Tibial nerve (tissue), 3 donors: Measurements from ENCODE around the gene CAPZA1.

Experiments used
- POLR2A ChIP-seq, 2 donors: fragments of 450-650 bp; IDR thresholded peaks; one replicate each; pipeline ENCODE4 v1.6.1; 2017; ENCODE audit warnings: antibody characterized with exemption in 2 of 2, mild to moderate bottlenecking in 2 of 2, moderate library complexity in 2 of 2
- TF ChIP-seq, protein P1 (sequence below), 5 experiments: fragments of 200-600 bp in 3 of 5; fragments of 450-650 bp in 2 of 5; sonication (generic) in 3 of 5; IDR thresholded peaks; one replicate each; pipeline ENCODE4 v1.5.1; 2016 to 2019; ENCODE audit warnings: antibody characterized with exemption in 5 of 5, mild to moderate bottlenecking in 3 of 5, moderate library complexity in 2 of 5

DNA sequence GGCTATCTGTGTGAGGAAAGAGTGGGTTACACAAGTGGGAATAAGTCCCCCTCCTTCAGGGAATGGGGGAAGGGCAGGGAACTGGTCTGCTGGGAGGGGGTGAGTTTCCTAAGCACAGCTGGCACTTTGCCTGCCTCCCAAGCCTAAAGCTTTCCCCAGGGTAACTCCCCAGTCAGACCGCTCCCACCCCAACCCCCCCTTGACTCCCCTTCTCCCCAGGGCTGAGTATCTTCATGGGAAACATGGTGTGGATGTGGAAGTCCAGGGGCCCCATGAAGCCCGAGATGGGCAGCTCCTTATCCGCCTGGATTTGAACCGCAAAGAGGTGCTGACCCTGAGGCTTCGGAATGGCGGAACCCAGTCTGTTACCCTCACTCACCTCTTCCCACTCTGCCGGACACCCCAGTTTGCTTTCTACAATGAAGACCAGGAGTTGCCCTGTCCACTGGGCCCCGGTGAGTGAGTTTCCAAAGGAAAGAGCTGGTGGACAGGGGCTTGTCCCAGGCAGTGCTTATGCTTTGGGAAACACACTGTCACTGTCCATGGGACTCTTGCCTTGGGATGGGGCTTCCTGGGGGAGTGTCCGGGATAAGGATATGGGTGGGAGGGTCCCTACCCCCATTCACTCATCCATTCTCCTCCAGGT, 69.7 kb downstream of the CAPZA1 start:
- no peak for TF ChIP-seq POLR2A (IDR thresholded peaks at IDR 0.05)
- TF ChIP-seq, protein P1, sequence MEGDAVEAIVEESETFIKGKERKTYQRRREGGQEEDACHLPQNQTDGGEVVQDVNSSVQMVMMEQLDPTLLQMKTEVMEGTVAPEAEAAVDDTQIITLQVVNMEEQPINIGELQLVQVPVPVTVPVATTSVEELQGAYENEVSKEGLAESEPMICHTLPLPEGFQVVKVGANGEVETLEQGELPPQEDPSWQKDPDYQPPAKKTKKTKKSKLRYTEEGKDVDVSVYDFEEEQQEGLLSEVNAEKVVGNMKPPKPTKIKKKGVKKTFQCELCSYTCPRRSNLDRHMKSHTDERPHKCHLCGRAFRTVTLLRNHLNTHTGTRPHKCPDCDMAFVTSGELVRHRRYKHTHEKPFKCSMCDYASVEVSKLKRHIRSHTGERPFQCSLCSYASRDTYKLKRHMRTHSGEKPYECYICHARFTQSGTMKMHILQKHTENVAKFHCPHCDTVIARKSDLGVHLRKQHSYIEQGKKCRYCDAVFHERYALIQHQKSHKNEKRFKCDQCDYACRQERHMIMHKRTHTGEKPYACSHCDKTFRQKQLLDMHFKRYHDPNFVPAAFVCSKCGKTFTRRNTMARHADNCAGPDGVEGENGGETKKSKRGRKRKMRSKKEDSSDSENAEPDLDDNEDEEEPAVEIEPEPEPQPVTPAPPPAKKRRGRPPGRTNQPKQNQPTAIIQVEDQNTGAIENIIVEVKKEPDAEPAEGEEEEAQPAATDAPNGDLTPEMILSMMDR (IDR thresholded peaks at IDR 0.05): no peak
